ENCODE data around the gene ELMOD2.

- TF ChIP-seq POLR2A (IDR thresholded peaks at IDR 0.05; ENCODE audit: low read depth, low read length): no peak
- no peak for TF ChIP-seq TAF1 (IDR thresholded peaks at IDR 0.05; ENCODE audit: borderline replicate concordance, low read depth, low read length)
- TF ChIP-seq POLR2AphosphoS5 (IDR thresholded peaks at IDR 0.05; ENCODE audit: low read depth, low read length): no peak
Observed at GRCh38 chr4:140533951-140534480, 10.0 kb downstream of the ELMOD2 start.
